DMS 273 (cell line): Measurements from ENCODE around the gene USP47.

Experiments used
- DNase-seq: peaks from one replicate; lab custom pipeline; 2025; ENCODE audit not compliant: unreplicated experiment; lab: John Stamatoyannopoulos, UW

Gene USP47

GRCh38 chr11:11937433-11937832 is 95.7 kb downstream of the USP47 start:
- no peak for DNase-seq

- no peak for DNase-seq
These were observed 96.2 kb downstream of the USP47 start for GRCh38 chr11:11937957-11938356.

GRCh38 chr11:11940551-11940950 is 98.8 kb downstream of the USP47 start:
- DNase-seq, result no peak

- DNase-seq, result no peak
These were observed 100.9 kb downstream of the USP47 start for GRCh38 chr11:11942668-11943067.

- DNase-seq, result no peak
These were observed 102.7 kb downstream of the USP47 start for GRCh38 chr11:11944444-11944843.

- no peak for DNase-seq
These were observed 104.4 kb downstream of the USP47 start for GRCh38 chr11:11946180-11946579.

- DNase-seq, result no peak
These were observed 105.1 kb downstream of the USP47 start for GRCh38 chr11:11946878-11947277.

GRCh38 chr11:11947825-11948224 is 106.1 kb downstream of the USP47 start:
- DNase-seq, result no peak

- DNase-seq, result no peak
These were observed 106.6 kb downstream of the USP47 start for GRCh38 chr11:11948242-11948947.

- DNase-seq, result no peak
These were observed 107.7 kb downstream of the USP47 start for GRCh38 chr11:11949482-11949881.

- no peak for DNase-seq
These were observed 110.3 kb downstream of the USP47 start for GRCh38 chr11:11952036-11952435.

- no peak for DNase-seq
These were observed 114.2 kb downstream of the USP47 start for GRCh38 chr11:11956006-11956405.

GRCh38 chr11:11958403-11959231 is 116.8 kb downstream of the USP47 start:
- DNase-seq, result no peak

GRCh38 chr11:11959601-11960000 is 117.8 kb downstream of the USP47 start:
- DNase-seq, result no peak

GRCh38 chr11:11960687-11961086 is 118.9 kb downstream of the USP47 start:
- no peak for DNase-seq

GRCh38 chr11:11961399-11962028 is 119.7 kb downstream of the USP47 start:
- DNase-seq, result peak; percentile 28

- no peak for DNase-seq
These were observed 121.3 kb downstream of the USP47 start for GRCh38 chr11:11963067-11963466.

GRCh38 chr11:11963842-11964773 is 122.3 kb downstream of the USP47 start:
- peak; percentile 32 for DNase-seq

GRCh38 chr11:11964774-11965150 is 123.0 kb downstream of the USP47 start:
- DNase-seq, result no peak

GRCh38 chr11:11965192-11965591 is 123.4 kb downstream of the USP47 start:
- DNase-seq, result no peak
